Body of pancreas (tissue), 4 donors: ENCODE results near the gene CYB561.
A peak's percentile ranks its signal among the peaks of the same experiment; 100 is the strongest.

ENCODE experiments used
- POLR2A ChIP-seq, 3 donors: fragments of 450-650 bp; IDR thresholded peaks; one replicate each; pipeline ENCODE4 v1.6.1; 2016; ENCODE audit warnings: antibody characterized with exemption in 3 of 3, mild to moderate bottlenecking in 2 of 3
- TF ChIP-seq, protein P1 (sequence below), 7 experiments: fragments of 450-650 bp in 4 of 7; fragments of 200-600 bp in 3 of 7; sonication (generic) in 3 of 7; IDR thresholded peaks; one replicate each; pipeline ENCODE4 v1.5.1; 2016 to 2019; ENCODE audit warnings: antibody characterized with exemption in 7 of 7

DNA sequence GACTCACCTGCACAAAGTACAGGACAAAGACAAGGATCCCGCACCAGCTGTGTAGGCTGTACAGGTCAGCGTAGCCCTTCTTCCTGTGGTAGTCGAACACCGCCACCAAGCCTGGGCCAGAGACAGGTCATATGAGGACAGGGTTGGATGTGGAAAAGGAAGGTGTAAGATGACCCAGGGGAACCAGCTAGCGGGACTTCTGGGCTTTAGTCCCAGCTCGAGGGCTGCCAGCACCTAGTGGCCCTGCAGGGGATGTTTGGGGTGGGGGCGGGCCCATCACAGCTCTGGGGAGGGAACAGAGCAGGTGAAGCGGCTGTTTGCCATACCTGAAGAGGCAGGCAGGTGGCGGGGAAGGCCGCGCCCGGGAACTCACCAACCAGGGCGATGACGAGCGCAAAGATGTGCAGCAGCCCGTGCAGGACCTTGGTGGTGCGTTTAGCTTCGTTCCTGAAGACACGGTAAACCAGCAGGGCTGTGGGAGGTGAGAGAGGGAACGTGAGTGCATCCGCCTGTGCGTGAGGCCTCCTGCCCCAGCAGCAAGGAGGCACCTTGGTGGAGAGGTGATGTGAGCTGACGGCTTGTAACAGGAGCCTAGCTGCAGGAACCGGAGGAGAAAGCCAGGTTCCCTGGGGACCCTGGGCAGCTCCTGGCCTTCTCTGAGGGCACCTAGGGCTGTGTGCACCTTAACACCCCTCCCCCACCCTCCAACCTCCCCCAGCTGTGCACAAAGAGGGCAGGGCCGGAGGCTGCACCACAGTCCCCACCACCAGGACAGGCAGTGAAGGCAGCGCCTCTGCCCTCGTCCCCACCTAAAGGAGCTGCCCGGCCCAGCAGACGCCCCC is 10.2 kb downstream of the CYB561 start:
- TF ChIP-seq, protein P1, sequence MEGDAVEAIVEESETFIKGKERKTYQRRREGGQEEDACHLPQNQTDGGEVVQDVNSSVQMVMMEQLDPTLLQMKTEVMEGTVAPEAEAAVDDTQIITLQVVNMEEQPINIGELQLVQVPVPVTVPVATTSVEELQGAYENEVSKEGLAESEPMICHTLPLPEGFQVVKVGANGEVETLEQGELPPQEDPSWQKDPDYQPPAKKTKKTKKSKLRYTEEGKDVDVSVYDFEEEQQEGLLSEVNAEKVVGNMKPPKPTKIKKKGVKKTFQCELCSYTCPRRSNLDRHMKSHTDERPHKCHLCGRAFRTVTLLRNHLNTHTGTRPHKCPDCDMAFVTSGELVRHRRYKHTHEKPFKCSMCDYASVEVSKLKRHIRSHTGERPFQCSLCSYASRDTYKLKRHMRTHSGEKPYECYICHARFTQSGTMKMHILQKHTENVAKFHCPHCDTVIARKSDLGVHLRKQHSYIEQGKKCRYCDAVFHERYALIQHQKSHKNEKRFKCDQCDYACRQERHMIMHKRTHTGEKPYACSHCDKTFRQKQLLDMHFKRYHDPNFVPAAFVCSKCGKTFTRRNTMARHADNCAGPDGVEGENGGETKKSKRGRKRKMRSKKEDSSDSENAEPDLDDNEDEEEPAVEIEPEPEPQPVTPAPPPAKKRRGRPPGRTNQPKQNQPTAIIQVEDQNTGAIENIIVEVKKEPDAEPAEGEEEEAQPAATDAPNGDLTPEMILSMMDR (IDR thresholded peaks at IDR 0.05) = peak; percentile 17 to 59 (median 50)
- TF ChIP-seq POLR2A (IDR thresholded peaks at IDR 0.05) = no peak
